GM18520 (cell line): ENCODE data around the gene CD82.

Experiments used
- ATAC-seq: cut with Tn5 transposase; IDR thresholded peaks from one replicate; pipeline ENCODE4 v1.9.1; 2021; ENCODE audit not compliant: unreplicated experiment

The CD82 gene

GRCh38 chr11:44597358-44598012, 32.0 kb downstream of the CD82 start:
- no peak for ATAC-seq

GRCh38 chr11:44598831-44599230, 33.4 kb downstream of the CD82 start:
- ATAC-seq: no peak

- no peak for ATAC-seq
These were observed 34.8 kb downstream of the CD82 start for GRCh38 chr11:44600261-44600660.

- ATAC-seq: peak; percentile 15
These were observed 35.4 kb downstream of the CD82 start for GRCh38 chr11:44600839-44601383.

- peak; percentile 40 for ATAC-seq
These were observed 36.3 kb downstream of the CD82 start for GRCh38 chr11:44601471-44602370.

- ATAC-seq: no peak
These were observed 37.4 kb downstream of the CD82 start for GRCh38 chr11:44602891-44603310.

GRCh38 chr11:44604171-44604581, 38.7 kb downstream of the CD82 start:
- no peak for ATAC-seq

GRCh38 chr11:44605068-44605708, 39.7 kb downstream of the CD82 start:
- ATAC-seq: no peak

GRCh38 chr11:44605965-44606364, 40.5 kb downstream of the CD82 start:
- ATAC-seq: no peak

- ATAC-seq: no peak
These were observed 41.0 kb downstream of the CD82 start for GRCh38 chr11:44606472-44606871.

- ATAC-seq: no peak
These were observed 42.0 kb downstream of the CD82 start for GRCh38 chr11:44607319-44607962.

GRCh38 chr11:44607987-44608386, 42.5 kb downstream of the CD82 start:
- no peak for ATAC-seq

GRCh38 chr11:44608651-44608990, 43.2 kb downstream of the CD82 start:
- ATAC-seq: no peak

GRCh38 chr11:44608991-44609782, 43.7 kb downstream of the CD82 start:
- ATAC-seq: peak; percentile 47

GRCh38 chr11:44609783-44610155, 44.3 kb downstream of the CD82 start:
- no peak for ATAC-seq

GRCh38 chr11:44610186-44610955, 44.9 kb downstream of the CD82 start:
- ATAC-seq: no peak

GRCh38 chr11:44611088-44611487, 45.6 kb downstream of the CD82 start:
- no peak for ATAC-seq

- no peak for ATAC-seq
These were observed 46.4 kb downstream of the CD82 start for GRCh38 chr11:44611687-44612434.

GRCh38 chr11:44613153-44613552, 47.7 kb downstream of the CD82 start:
- no peak for ATAC-seq
